SK-N-SH (cell line): Measurements from ENCODE around the gene SCAPER. TPM values are rescaled to one million over a fixed set of nuclear protein-coding genes. Genes with fewer than 3 reads are reported as not detected.

ENCODE experiments used
- CTCF ChIA-PET: fragments of 300-600, 350-600 bp; formaldehyde crosslinking; extraction: SDS; loops from one replicate; lab custom pipeline; 2021; lab: Yijun Ruan, JAX
- POLR2A ChIA-PET: fragments of 350-600 bp; sonication (Branson Sonifier 250); formaldehyde crosslinking; extraction: SDS; loops from one replicate; lab custom pipeline; 2020; ENCODE audit warnings: antibody characterized with exemption, inconsistent platforms; lab: Yijun Ruan, JAX
- DNase-seq: peaks from one replicate; pipeline ENCODE4 v3.0.0; 2012
- H2AFZ ChIP-seq: fragments of 200-600 bp; sonication (generic); 2 replicates; pipeline ENCODE4 v1.8.1; 2016; ENCODE audit warnings: antibody characterized with exemption, mild to moderate bottlenecking, low read depth
- H3F3A ChIP-seq: fragments of 200-600 bp; sonication (generic); replicated peaks from 2 replicates; pipeline ENCODE3; 2016; ENCODE audit warnings: antibody characterized with exemption, mild to moderate bottlenecking; ENCODE audit not compliant: insufficient read depth
- H3K27ac ChIP-seq, 2 experiments: fragments of 200-500 bp in 1 of 2; fragments of 200-600 bp in 1 of 2; sonication (Bioruptor generic) in 1 of 2; sonication (generic), shearing (Covaris generic) in 1 of 2; 2 replicates each; pipeline versions ENCODE4 v1.5.1 to v1.6.1; 2014 to 2016; ENCODE audit warnings: low read depth in 2 of 2, inconsistent platforms in 1 of 2, low read length in 1 of 2, mild to moderate bottlenecking in 1 of 2, mixed read lengths in 1 of 2
- H3K27me3 ChIP-seq: fragments of 200-600 bp; sonication (generic), shearing (Covaris generic); 2 replicates; pipeline ENCODE4 v1.6.1; 2016; ENCODE audit warnings: mixed run types; ENCODE audit not compliant: insufficient read depth
- H3K36me3 ChIP-seq, 2 experiments: fragments of 200-500 bp in 1 of 2; fragments of 200-600 bp in 1 of 2; sonication (Bioruptor generic) in 1 of 2; sonication (generic) in 1 of 2; replicated peaks in 1 of 2; 2 replicates each; pipeline versions ENCODE3 to v1.5.1; 2014 to 2016; ENCODE audit warnings: low read length in 1 of 2, mild to moderate bottlenecking in 1 of 2; ENCODE audit not compliant: insufficient read depth in 2 of 2, control insufficient read depth in 1 of 2
- H3K4me1 ChIP-seq, 2 experiments: fragments of 200-500 bp in 1 of 2; fragments of 200-600 bp in 1 of 2; sonication (Bioruptor generic) in 1 of 2; sonication (generic), shearing (Covaris generic) in 1 of 2; 2 replicates each; pipeline versions ENCODE4 v1.5.1 to v1.6.1; 2014 to 2016; ENCODE audit warnings: low read depth in 1 of 2, low read length in 1 of 2, mixed run types in 1 of 2; ENCODE audit not compliant: insufficient read depth in 2 of 2, control insufficient read depth in 1 of 2
- H3K4me2 ChIP-seq: fragments of 200-600 bp; sonication (generic), shearing (Covaris generic); 2 replicates; pipeline ENCODE4 v1.6.1; 2017; ENCODE audit warnings: mixed run types
- H3K4me3 ChIP-seq, 2 experiments: fragments of 200-500 bp in 1 of 2; fragments of 200-600 bp in 1 of 2; sonication (Bioruptor generic) in 1 of 2; sonication (generic), shearing (Covaris generic) in 1 of 2; 2 replicates each; pipeline versions ENCODE4 v1.5.1 to v1.8.1; 2014 to 2016; ENCODE audit warnings: low read depth in 2 of 2, inconsistent platforms in 1 of 2, low read length in 1 of 2, mild to moderate bottlenecking in 1 of 2, mixed read lengths in 1 of 2, moderate library complexity in 1 of 2
- H3K79me2 ChIP-seq: fragments of 200-600 bp; sonication (generic); 2 replicates; pipeline ENCODE4 v1.8.1; 2017; ENCODE audit warnings: mild to moderate bottlenecking; ENCODE audit not compliant: insufficient read depth
- H3K9ac ChIP-seq: fragments of 200-600 bp; sonication (generic); 2 replicates; pipeline ENCODE4 v1.6.1; 2017; ENCODE audit warnings: mixed run types
- H3K9me2 ChIP-seq: fragments of 200-600 bp; sonication (generic); 2 replicates; pipeline ENCODE4 v1.6.1; 2017; ENCODE audit warnings: mixed run types
- H3K9me3 ChIP-seq: fragments of 200-600 bp; sonication (generic); 2 replicates; pipeline ENCODE4 v1.6.1; 2017; ENCODE audit warnings: mixed run types, mild to moderate bottlenecking, moderate library complexity
- H4K20me1 ChIP-seq: fragments of 200-600 bp; sonication (generic); 2 replicates; pipeline ENCODE4 v1.6.1; 2017; ENCODE audit warnings: mild to moderate bottlenecking, mixed run types; ENCODE audit not compliant: insufficient read depth
- ELF1 ChIP-seq: IDR thresholded peaks from 2 replicates; pipeline ENCODE4 v1.4.0; 2012
- FOXM1 ChIP-seq: IDR thresholded peaks from 2 replicates; pipeline ENCODE4 v1.4.0; 2012; ENCODE audit warnings: low read depth, mild to moderate bottlenecking
- GABPA ChIP-seq: IDR thresholded peaks from 2 replicates; pipeline ENCODE4 v1.4.0; 2012; ENCODE audit warnings: low read depth, mild to moderate bottlenecking
- GATA2 ChIP-seq: sonication (generic); formaldehyde crosslinking; IDR thresholded peaks from 2 replicates; pipeline ENCODE4 v1.5.0; 2020; ENCODE audit warnings: mild to moderate bottlenecking, missing genetic modification reagents
- MEF2A ChIP-seq: IDR thresholded peaks from 2 replicates; pipeline ENCODE4 v1.4.0; 2012; ENCODE audit warnings: low read depth, borderline replicate concordance
- NFIC ChIP-seq: IDR thresholded peaks from 2 replicates; pipeline ENCODE4 v1.4.0; 2012; ENCODE audit warnings: borderline replicate concordance
- POLR2AphosphoS5 ChIP-seq: IDR thresholded peaks from 2 replicates; pipeline ENCODE4 v1.6.1; 2012; ENCODE audit warnings: low read depth, low read length
- RCOR1 ChIP-seq: fragments of 150-350 bp; IDR thresholded peaks from 2 replicates; pipeline ENCODE4 v1.6.1; 2017; ENCODE audit warnings: antibody characterized with exemption, low read length
- RFX5 ChIP-seq: IDR thresholded peaks from 2 replicates; pipeline ENCODE4 v1.6.1; 2012; ENCODE audit warnings: mild to moderate bottlenecking, improper control_type of control experiment, low read length
- RXRA ChIP-seq: IDR thresholded peaks from 2 replicates; pipeline ENCODE4 v1.4.0; 2012; ENCODE audit warnings: low read depth, mild to moderate bottlenecking, borderline replicate concordance
- SMC3 ChIP-seq: IDR thresholded peaks from 2 replicates; pipeline ENCODE4 v1.6.1; 2012; ENCODE audit warnings: low read depth, low read length, improper control_type of control experiment
- TCF12 ChIP-seq: IDR thresholded peaks from 2 replicates; pipeline ENCODE4 v1.4.0; 2012
- YY1 ChIP-seq: IDR thresholded peaks from 2 replicates; pipeline ENCODE4 v1.4.0; 2012; ENCODE audit warnings: low read depth, mild to moderate bottlenecking
- WGBS: methylation state at CpG from one replicate; pipeline ENCODE4 v1.1.6; 2017; ENCODE audit warnings: low lambda C conversion rate; 5-methylcytosine and 5-hydroxymethylcytosine counted together
- polyA plus RNA-seq, 3 experiments: library from polyadenylated mRNA; depleted of rRNA; stranded (reverse); fragments of >200 nt; gene quantifications; 2 replicates each; pipeline ENCODE4 v1.2.3, GENCODE V29; 2012
- TF ChIP-seq, protein P1 (sequence below): IDR thresholded peaks from 2 replicates; pipeline ENCODE4 v1.4.0; 2012; ENCODE audit warnings: low read depth, borderline replicate concordance
- TF ChIP-seq, protein P2 (sequence below): fragments of 200-600 bp; sonication (generic); IDR thresholded peaks from 2 replicates; pipeline ENCODE4 v1.6.1; 2017; ENCODE audit warnings: antibody characterized with exemption, mild to moderate bottlenecking, moderate library complexity
- TF ChIP-seq, protein P3 (sequence below): IDR thresholded peaks from 2 replicates; pipeline ENCODE4 v1.6.1; 2012; ENCODE audit warnings: mild to moderate bottlenecking, low read depth, low read length, moderate library complexity

Gene SCAPER
- polyA plus RNA-seq, 1 of the 3 experiments (the other 2 are of a cell fraction) = 1.8 TPM

DNA sequence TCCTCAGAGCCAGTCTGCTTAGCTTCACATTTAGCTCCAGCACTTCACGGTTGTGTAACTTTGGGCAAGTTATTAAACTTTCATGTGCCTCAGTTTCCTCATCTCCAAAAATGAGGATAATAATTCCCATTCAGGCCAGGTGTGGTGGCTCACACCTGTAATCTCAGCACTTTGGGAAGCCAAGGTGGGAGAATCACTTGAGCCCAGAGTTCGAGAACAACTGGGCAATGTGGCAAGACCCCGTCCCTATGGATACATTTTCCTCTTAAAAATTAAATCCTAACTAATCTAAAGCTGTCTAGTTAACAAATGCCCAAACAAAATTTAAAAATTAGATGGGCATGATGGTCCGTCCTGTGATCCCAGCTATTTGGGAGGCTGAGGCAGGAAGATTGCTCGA, 33.6 kb upstream of the SCAPER start:
- H2AFZ ChIP-seq = no peak overlapping the region
- H3K27ac ChIP-seq = no peak overlapping the region
- no peak for TF ChIP-seq POLR2AphosphoS5
- H3F3A ChIP-seq = peaks cover 10% of the 10 kb centered on the region
- H3K4me1 ChIP-seq = no peaks in the 10 kb centered on the region; a peak in 1 of 4 replicates
- 93% methylated on average over 5 of the region's 5 CpGs for WGBS
- no peak overlapping the region for H3K9ac ChIP-seq
- no peak overlapping the region for H3K4me2 ChIP-seq
- POLR2A ChIA-PET = no interaction called here
- no peak for DNase-seq
- H3K36me3 ChIP-seq = peaks cover 52 to 53% of the 10 kb centered on the region in 2 experiments
- H4K20me1 ChIP-seq = no peaks in the 10 kb centered on the region
- H3K79me2 ChIP-seq = peaks cover 15% of the 10 kb centered on the region
- no peaks in the 10 kb centered on the region for H3K27me3 ChIP-seq
- H3K9me2 ChIP-seq = no peaks in the 10 kb centered on the region
- H3K9me3 ChIP-seq = no peaks in the 10 kb centered on the region
- CTCF ChIA-PET = interaction anchor here (1.0 kb wide), 1 partner anchor 56 kb away, joined by 5 read pairs; the partner anchor contains the start of gene PSTPIP1
- no peak overlapping the region for H3K4me3 ChIP-seq

DNA sequence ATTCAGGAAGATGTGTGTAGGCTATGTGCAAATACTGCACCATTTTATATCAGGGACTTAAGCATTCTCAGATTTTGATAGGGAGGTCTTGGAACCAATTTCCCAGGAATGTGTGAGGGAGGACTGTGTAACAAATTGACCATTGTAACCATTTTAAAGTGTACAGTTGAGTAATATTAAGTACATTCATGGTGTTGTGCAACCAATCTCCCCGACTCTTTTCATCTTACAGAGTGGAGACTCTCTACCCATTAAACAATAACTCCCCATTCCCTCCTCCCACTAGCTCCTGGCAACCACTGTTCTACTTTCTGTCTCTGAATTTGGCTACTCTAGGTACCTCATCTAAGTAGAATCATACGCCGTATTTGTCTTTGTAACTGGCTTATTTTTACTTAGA, 31.5 kb upstream of the SCAPER start:
- ChIA-PET CTCF (interaction anchor here (1.6 kb wide), 1 partner anchor 36 kb away, joined by 4 read pairs; no protein-coding TSS in a partner anchor), POLR2A (no interaction called here)
- peaks cover 51 to 64% of the 10 kb centered on the region in 2 experiments for H3K36me3 ChIP-seq
- no peaks in the 10 kb centered on the region for H4K20me1 ChIP-seq
- H3K27ac ChIP-seq = no peak overlapping the region
- no peaks in the 10 kb centered on the region for H3K9me3 ChIP-seq
- no peak overlapping the region for H3K9ac ChIP-seq
- no peaks in the 10 kb centered on the region for H3K9me2 ChIP-seq
- peaks cover 10% of the 10 kb centered on the region for H3F3A ChIP-seq
- no peak overlapping the region for H2AFZ ChIP-seq
- H3K4me3 ChIP-seq = no peak overlapping the region
- no peaks in the 10 kb centered on the region for H3K27me3 ChIP-seq
- peaks cover 0 to 7% of the 10 kb centered on the region in 2 experiments; a peak in 2 of 4 replicates for H3K4me1 ChIP-seq
- H3K79me2 ChIP-seq = peaks cover 32% of the 10 kb centered on the region
- TF ChIP-seq MEF2A = no peak
- TF ChIP-seq ELF1 = no peak
- no peak for TF ChIP-seq SMC3
- TF ChIP-seq POLR2AphosphoS5 = no peak
- no peak for TF ChIP-seq NFIC
- TF ChIP-seq GABPA = no peak
- TF ChIP-seq, protein P1, sequence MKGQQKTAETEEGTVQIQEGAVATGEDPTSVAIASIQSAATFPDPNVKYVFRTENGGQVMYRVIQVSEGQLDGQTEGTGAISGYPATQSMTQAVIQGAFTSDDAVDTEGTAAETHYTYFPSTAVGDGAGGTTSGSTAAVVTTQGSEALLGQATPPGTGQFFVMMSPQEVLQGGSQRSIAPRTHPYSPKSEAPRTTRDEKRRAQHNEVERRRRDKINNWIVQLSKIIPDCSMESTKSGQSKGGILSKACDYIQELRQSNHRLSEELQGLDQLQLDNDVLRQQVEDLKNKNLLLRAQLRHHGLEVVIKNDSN = no peak
- TF ChIP-seq RCOR1 = no peak
- TF ChIP-seq RXRA = no peak
- no peak for TF ChIP-seq RFX5
- TF ChIP-seq, protein P2, sequence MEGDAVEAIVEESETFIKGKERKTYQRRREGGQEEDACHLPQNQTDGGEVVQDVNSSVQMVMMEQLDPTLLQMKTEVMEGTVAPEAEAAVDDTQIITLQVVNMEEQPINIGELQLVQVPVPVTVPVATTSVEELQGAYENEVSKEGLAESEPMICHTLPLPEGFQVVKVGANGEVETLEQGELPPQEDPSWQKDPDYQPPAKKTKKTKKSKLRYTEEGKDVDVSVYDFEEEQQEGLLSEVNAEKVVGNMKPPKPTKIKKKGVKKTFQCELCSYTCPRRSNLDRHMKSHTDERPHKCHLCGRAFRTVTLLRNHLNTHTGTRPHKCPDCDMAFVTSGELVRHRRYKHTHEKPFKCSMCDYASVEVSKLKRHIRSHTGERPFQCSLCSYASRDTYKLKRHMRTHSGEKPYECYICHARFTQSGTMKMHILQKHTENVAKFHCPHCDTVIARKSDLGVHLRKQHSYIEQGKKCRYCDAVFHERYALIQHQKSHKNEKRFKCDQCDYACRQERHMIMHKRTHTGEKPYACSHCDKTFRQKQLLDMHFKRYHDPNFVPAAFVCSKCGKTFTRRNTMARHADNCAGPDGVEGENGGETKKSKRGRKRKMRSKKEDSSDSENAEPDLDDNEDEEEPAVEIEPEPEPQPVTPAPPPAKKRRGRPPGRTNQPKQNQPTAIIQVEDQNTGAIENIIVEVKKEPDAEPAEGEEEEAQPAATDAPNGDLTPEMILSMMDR = no peak
- no peak for TF ChIP-seq GATA2 (CRISPR knock-in tag)
- no peak for TF ChIP-seq TCF12
- no peak for TF ChIP-seq YY1
- TF ChIP-seq, protein P3, sequence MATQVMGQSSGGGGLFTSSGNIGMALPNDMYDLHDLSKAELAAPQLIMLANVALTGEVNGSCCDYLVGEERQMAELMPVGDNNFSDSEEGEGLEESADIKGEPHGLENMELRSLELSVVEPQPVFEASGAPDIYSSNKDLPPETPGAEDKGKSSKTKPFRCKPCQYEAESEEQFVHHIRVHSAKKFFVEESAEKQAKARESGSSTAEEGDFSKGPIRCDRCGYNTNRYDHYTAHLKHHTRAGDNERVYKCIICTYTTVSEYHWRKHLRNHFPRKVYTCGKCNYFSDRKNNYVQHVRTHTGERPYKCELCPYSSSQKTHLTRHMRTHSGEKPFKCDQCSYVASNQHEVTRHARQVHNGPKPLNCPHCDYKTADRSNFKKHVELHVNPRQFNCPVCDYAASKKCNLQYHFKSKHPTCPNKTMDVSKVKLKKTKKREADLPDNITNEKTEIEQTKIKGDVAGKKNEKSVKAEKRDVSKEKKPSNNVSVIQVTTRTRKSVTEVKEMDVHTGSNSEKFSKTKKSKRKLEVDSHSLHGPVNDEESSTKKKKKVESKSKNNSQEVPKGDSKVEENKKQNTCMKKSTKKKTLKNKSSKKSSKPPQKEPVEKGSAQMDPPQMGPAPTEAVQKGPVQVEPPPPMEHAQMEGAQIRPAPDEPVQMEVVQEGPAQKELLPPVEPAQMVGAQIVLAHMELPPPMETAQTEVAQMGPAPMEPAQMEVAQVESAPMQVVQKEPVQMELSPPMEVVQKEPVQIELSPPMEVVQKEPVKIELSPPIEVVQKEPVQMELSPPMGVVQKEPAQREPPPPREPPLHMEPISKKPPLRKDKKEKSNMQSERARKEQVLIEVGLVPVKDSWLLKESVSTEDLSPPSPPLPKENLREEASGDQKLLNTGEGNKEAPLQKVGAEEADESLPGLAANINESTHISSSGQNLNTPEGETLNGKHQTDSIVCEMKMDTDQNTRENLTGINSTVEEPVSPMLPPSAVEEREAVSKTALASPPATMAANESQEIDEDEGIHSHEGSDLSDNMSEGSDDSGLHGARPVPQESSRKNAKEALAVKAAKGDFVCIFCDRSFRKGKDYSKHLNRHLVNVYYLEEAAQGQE = no peak
- no peak for TF ChIP-seq FOXM1
- TF ChIP-seq, all 33 proteins: peak for 0
- no peak for DNase-seq
- WGBS = 94% methylated on average over 3 of the region's 3 CpGs
- H3K4me2 ChIP-seq = no peak overlapping the region
